Activated naive CD4-positive, alpha-beta T cell treated with Interleukin-2 at 50 U/mL for 16 hours (primary cell): ENCODE data around the gene JSRP1.
A peak's percentile ranks its signal among the peaks of the same experiment; 100 is the strongest.

Source experiments
- DNase-seq: peaks from one replicate; pipeline ENCODE4 v3.0.0-alpha.2; 2020

The JSRP1 gene

DNA sequence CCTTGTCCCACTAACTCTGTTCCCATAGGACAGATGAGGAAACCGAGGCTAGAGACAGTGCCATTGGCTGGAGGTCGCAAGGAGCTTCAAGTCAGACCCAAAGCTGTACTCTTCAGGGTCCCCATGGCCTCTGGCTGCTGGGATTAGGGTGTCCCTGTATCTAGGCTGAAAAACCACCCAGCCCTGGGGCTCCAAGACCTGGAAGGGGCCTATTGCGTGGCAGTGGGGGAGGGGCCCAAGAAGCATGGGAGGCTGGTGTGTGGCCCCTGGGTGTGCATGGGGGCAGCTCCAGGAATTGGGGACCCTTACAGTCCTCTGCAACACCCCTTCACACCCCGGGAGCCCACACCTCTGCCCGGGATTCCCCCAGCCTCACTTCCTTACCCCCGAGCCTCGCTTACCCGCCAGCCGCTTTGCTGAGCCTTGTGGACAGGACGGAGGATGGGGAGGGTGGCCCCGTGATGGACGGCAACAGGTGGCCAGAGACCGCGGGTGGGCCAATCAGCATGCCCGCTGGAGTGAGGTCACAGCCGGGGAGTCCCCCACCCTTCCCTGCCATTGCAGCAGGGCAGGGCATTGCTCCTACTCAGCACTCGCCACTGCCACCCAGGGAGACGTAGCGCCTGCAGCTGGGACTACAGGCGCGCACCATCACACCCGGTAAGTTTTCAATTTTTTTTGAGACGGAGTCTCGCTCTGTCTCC is at the start of gene JSRP1:
TSS of gene JSRP1 (minus strand) at position 436 of the 704 bp plus-strand sequence. CDS start 1,103 bp downstream, outside the sequence.
- no peak for DNase-seq

DNA sequence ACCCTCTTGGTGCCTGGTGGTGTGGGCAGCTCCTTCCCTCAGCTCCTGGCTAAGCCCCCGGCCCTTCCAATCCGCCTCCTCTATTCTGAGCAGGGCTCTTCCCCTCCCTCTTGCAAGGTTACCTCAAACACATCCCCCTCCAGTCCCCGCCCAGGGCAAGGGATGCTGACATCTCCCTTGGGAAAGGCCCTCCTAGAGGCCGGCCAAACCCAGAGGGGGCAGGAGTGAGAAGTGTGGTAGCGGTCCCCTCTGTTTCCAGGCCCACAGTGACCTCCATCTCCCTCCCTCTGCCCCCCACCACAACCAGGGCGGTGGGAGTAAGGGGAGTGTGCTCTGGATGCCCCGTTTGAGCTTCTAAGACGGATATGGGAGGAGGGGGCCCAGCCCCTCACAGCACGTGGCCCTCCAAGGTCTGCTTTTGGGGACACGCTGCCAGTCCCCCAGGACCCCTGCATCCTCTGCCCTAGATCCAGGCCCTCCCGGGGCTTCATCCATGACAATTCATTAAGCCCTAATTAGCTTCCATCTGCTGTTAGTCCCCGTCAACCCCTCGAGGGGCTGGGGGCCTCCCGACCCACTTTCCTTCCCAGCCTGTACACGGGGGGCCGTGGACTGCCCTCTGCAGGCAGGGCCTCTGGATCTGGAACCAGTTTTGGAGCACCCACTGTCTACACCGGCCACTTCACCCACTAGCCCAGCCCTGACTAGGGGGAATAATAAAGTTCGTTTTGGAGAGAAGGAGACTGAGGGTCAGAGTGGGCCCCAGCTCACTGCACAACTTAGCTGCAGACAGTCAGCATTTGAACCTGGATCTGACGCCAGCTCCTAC is 49.4 kb upstream of the JSRP1 start:
- DNase-seq, result no peak

DNA sequence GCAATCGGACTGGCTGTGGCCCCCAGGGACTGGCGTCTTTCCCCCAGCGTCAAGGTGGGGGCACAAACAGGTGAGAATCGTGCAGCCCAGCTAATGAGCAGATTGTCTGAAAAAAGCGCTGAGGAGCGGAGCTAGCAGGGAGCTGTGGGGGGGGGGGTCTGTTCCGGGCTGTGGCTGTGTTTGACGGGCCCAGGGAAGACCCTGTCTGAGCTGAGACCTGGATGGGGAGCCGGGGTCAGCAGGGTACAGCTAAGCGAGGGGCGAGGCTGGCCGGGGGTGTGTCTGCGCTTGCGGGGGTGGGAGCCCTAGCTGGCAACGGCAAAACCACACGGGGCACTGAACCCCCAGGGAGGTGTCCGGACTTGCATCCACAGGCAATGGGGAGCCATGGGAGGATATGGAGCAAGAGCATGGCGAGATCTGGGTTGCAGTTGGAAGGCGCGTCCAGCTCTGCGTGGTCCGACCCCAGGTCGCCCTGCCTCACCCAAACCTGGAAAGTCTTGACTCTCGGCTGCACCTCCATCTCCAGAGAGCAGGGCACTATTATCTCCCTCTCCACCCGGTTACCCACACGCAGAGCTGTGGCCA is 47.1 kb upstream of the JSRP1 start:
- no peak for DNase-seq

DNA sequence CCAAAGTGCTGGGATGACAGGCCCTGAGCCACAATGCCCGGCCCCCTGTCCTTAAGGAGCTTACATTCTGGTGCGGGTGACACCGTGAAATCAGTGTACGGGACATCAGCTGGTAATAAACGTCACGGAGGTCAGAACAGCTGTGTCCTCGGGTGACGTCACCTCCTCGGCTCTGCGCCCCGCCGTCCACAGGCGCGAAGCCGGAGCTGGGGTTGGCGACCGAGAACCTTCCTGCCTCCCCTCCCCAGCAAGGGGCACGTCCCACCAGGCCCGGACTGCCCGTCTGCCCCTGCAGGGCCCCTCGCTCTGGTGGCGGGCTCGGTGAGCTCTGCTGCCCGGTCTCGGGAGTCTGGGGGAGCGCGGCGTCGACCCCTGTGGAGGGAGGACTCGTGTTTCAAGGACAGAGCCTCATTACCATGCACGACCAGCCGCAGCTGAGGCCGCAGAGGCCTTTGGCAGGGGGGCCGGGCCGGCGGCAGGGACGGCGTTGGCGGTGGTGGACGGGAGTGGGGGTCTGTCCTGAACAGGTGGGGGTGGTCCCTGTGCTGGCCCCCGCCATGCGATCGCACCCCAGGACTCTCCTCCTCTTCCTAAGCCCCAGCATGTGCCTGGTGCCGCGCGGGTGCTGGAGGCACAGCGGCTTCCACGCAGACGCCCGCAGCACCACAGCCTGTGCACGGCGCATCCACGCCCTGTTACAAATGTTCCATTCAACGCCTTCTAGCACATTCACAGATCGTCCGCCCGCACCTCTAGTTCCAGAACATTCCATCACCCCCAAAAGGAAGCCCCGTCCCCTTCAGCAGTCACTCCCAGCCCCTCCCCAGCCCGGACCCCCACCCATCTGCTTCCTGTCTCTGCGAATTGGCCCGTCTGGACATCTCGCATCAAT is 46.3 kb upstream of the JSRP1 start:
- no peak for DNase-seq

DNA sequence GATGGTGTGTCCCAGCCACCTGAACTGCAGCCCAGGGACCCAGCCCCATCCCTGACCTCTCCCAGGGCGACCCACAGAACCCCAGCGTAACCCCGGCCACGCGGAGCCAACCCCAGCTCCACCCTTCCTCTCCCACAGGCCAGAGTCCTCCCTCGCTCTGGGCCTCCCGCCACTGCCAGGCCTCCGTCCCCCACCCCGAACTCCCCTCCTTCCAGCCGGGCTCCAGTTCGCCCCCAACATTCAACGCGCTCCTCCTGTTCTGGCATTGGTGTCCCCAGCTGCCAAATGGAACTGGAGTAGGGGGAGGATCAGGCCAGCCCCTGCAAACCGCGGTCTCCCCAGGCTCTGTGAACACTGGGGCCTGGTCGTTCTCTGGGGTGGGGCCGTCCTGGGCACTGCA is 44.3 kb upstream of the JSRP1 start:
- no peak for DNase-seq

DNA sequence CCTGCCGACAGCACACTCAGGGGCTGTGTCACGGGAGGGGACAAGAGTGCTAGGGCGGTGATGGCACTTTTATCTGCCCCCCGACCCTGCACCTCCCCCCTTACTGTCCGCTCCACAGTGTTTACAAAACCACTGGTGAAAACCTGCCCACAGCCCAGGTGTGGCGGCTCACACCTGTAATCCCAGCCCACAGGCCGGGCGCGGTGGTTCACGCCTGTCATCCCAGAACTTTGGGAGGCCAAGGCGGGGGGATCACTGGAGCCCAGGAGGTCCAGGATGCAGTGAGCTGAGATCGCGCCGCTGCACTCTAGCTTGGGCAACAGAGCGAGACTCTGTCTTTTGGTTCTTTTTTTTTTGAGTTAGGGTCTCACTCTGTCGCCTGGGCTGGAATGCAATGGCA is 39.9 kb upstream of the JSRP1 start:
- DNase-seq, result no peak

GRCh38 chr19:2294687-2295335 is 38.6 kb upstream of the JSRP1 start:
- no peak for DNase-seq

DNA sequence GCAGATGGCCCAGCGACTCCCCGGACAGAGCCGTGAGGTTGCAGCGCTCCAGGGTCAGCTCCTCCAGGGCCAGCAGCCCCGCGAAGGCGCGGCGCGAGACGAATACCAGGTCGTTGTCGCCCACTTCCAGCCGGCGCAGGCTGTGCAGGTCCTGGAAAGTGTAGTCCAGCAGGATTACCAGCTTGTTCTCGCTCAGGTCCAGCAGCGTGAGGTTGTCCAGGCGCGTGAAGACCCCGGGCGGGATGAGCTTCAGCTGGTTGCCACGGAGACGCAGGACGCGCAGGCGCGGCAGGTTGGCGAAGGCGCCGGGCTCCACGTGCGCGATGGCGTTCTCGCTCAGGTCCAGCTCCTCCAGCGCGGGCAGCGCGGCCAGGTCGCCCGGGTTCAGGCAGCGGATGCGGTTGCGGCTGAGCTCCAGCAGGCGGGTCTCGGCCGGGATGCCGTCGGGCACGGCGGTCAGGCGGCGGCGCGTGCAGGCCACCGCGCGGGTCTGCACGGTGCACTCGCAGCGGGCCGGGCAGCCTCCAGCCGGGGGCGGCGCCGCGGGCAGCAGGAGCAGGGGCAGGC is 35.1 kb upstream of the JSRP1 start:
- no peak for DNase-seq

DNA sequence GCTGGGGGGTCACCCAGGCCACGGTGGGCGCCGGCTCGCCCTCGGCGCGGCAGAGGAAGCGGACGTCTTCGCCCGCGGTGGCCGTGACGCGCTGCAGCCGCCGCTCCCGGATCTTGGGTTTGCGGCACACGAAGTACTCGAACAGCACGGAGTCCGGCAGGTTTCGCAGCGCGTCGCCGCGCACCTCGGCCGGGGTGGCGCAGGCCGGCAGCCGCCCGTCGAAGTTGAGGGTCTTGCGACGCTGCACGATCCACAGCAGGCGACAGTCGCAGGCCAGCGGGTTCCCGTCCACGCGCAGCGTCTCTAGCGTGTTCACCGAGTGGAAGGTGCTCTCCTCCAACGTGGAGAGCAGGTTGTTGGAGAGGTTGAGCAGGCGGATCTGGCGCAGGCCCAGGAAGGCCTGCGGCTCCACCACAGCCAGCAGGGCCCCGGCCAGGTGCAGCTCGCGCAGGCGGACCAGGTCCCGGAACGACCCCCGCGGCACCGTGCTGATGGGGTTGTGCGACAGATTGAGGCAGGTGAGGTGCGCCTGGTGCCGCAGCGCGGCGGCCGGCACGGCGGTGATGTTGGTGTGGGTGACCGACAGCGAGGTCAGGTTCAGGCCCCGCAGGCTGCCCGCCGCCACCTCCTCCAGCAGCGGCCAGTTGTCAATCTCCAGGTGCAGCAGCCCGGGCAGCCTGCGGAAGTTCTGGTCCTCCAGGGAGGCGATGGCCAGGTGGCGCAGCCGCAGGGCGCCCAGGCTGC is 34.4 kb upstream of the JSRP1 start:
- no peak for DNase-seq

DNA sequence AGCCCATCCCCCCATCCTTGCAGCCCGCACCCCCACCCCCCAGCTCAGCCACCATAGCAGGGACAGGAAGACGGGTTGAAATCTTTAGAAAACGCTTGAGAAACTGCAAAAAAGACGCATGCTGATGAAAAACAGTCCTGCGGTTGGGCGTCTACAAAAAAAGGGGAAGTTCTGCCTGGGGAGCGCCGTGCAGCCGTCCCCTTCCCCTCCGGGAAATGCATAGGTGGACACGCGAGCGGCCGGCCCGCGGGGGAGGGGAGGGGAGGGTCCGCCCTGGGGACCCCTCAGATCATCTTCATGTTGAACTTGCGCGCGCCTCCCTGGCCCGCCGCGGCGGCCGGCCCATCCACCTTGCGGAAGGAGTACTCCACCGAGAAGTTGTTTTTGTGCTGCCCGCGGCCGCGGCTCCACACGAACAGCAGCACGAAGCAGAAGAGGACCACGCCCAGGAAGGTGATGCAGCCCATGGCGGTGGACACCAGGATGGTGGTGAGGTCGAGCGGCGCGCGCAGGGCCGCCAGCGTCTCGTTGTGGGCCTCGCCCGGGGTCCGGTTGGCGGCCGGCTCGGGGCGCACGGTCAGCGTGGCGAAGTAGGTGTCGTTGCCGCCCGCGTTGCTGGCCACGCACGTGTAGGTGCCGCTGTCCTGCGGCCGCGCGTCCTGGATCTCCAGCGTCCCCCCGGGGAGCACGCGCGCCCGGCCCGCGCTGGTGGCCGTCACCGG is 33.7 kb upstream of the JSRP1 start:
- peak; percentile 55 for DNase-seq

- no peak for DNase-seq
These were observed 32.8 kb upstream of the JSRP1 start for GRCh38 chr19:2288818-2289713.

- DNase-seq, result no peak
These were observed 32.2 kb upstream of the JSRP1 start for GRCh38 chr19:2288338-2288817.

DNA sequence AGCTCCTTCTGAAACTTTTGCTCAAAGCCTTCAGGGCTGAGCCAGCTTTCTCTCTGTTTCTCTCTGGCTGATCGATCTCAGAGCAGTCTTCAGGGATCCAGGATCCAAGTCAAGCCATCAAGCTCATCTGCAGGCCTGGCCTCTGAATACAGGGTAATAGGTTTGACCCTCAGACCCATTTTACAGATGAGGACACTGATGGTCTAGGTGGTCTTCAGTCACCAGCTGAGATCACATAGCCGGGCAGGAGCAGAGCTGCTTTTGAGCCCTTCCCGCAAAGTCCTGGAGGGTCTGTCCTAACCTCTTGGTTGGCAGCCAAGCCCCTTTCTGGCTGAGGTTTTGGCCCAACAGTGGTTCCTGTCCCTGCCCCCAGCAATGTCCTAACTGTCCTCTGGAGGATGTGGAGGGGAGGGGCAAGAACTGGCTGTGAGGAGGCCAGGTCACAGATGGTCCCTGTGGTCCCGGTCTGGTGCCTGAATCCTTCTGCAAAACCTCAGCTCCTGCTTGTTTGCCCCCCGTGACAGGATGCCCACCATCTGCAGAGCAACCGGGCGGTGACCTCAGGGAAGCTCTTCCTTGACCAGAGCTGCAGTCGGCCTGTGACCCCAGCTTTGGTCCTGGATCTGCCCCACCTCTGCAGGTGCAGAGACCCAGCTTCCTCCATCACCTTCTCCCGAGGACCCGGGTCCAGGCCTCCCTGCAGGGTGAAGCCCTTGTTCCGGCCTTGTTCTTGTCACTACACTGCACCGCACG is 31.5 kb upstream of the JSRP1 start:
- DNase-seq, result no peak

- DNase-seq, result no peak
These were observed 30.4 kb upstream of the JSRP1 start for GRCh38 chr19:2286402-2287140.

- no peak for DNase-seq
These were observed 27.8 kb upstream of the JSRP1 start for GRCh38 chr19:2283835-2284507.

DNA sequence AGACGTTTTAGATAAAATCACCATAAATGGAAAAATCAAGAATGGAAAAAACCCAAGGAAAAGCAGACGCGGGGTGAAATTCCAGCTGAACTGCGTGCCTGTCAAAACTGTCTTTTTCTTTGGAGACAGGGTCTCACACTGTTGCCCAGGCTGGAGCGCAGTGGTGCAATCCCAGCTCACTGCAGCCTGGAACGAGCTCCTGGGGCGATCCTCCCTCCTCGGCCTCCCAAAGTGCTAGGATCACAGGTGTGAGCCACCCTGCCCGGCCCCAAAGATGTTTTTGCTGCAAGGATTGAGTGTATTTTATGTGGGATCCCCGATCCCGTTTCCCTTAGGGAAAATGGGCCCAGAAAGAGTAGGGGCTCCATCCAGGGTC is 26.6 kb upstream of the JSRP1 start:
- no peak for DNase-seq
